Muscle layer of colon (tissue), 2 donors: ENCODE data around the gene PUDP.

Experiments used
- H3K27ac ChIP-seq: one replicate; pipeline ENCODE4 v1.7.0; 2013; ENCODE audit warnings: low read depth, mild to moderate bottlenecking, low read length, moderate library complexity
- H3K27me3 ChIP-seq, 2 donors: one replicate each; pipeline ENCODE4 v1.7.0; 2013; ENCODE audit warnings: low read length in 2 of 2, mild to moderate bottlenecking in 2 of 2; ENCODE audit not compliant: insufficient read depth in 2 of 2, control insufficient read depth in 1 of 2
- H3K36me3 ChIP-seq: one replicate; pipeline ENCODE4 v1.7.0; 2013; ENCODE audit warnings: mild to moderate bottlenecking, low read length; ENCODE audit not compliant: insufficient read depth
- H3K4me1 ChIP-seq: one replicate; pipeline ENCODE4 v1.7.0; 2013; ENCODE audit warnings: mild to moderate bottlenecking, low read length; ENCODE audit not compliant: insufficient read depth
- H3K4me3 ChIP-seq, 2 donors: one replicate each; pipeline ENCODE4 v1.7.0; 2013; ENCODE audit warnings: low read length in 2 of 2, low read depth in 1 of 2, mild to moderate bottlenecking in 1 of 2, moderate library complexity in 1 of 2
- H3K9ac ChIP-seq: one replicate; pipeline ENCODE4 v1.7.0; 2013; ENCODE audit warnings: low read length
- H3K9me3 ChIP-seq: one replicate; pipeline ENCODE4 v1.7.0; 2013; ENCODE audit warnings: mild to moderate bottlenecking, low read length
- donor health status: abdominal sarcoma.
- donor health status: Adenocarcinoma of cecum.

Gene PUDP

GRCh38 chrX:7068939-7069367 is 79.0 kb downstream of the PUDP start:
- Histone ChIP-seq H3K27me3 (no peaks in the 10 kb centered on the region), H3K4me3 (no peak overlapping the region), H3K4me1 (no peaks in the 10 kb centered on the region), H3K9ac (no peak overlapping the region), H3K9me3 (no peaks in the 10 kb centered on the region), H3K27ac (no peak overlapping the region), H3K36me3 (no peaks in the 10 kb centered on the region)

GRCh38 chrX:7067256-7067655 is 80.7 kb downstream of the PUDP start:
- Histone ChIP-seq H3K4me1 (no peaks in the 10 kb centered on the region), H3K36me3 (no peaks in the 10 kb centered on the region), H3K4me3 (no peak overlapping the region), H3K9me3 (no peaks in the 10 kb centered on the region), H3K9ac (no peak overlapping the region), H3K27me3 (no peaks in the 10 kb centered on the region), H3K27ac (no peak overlapping the region)

- H3K9ac ChIP-seq = no peak overlapping the region
- no peak overlapping the region for H3K27ac ChIP-seq
- no peak overlapping the region for H3K4me3 ChIP-seq
- H3K36me3 ChIP-seq = no peaks in the 10 kb centered on the region
- no peaks in the 10 kb centered on the region for H3K27me3 ChIP-seq
- no peaks in the 10 kb centered on the region for H3K4me1 ChIP-seq
- no peaks in the 10 kb centered on the region for H3K9me3 ChIP-seq
Measured at GRCh38 chrX:7065473-7065872, 82.5 kb downstream of the PUDP start.

GRCh38 chrX:7062903-7063302 is 85.0 kb downstream of the PUDP start:
- Histone ChIP-seq H3K27ac (no peak overlapping the region), H3K27me3 (no peaks in the 10 kb centered on the region), H3K36me3 (no peaks in the 10 kb centered on the region), H3K9ac (no peak overlapping the region), H3K4me1 (no peaks in the 10 kb centered on the region), H3K4me3 (no peak overlapping the region), H3K9me3 (no peaks in the 10 kb centered on the region)

GRCh38 chrX:7062276-7062675 is 85.7 kb downstream of the PUDP start:
- Histone ChIP-seq H3K9me3 (no peaks in the 10 kb centered on the region), H3K4me3 (no peak overlapping the region), H3K36me3 (no peaks in the 10 kb centered on the region), H3K9ac (no peak overlapping the region), H3K27ac (no peak overlapping the region), H3K27me3 (no peaks in the 10 kb centered on the region), H3K4me1 (no peaks in the 10 kb centered on the region)

GRCh38 chrX:7061429-7061828 is 86.5 kb downstream of the PUDP start:
- Histone ChIP-seq H3K4me1 (no peaks in the 10 kb centered on the region), H3K9ac (no peak overlapping the region), H3K9me3 (no peaks in the 10 kb centered on the region), H3K27me3 (no peaks in the 10 kb centered on the region), H3K36me3 (peaks cover 3% of the 10 kb centered on the region), H3K4me3 (no peak overlapping the region), H3K27ac (no peak overlapping the region)

GRCh38 chrX:7060444-7060843 is 87.5 kb downstream of the PUDP start:
- Histone ChIP-seq H3K9me3 (no peaks in the 10 kb centered on the region), H3K9ac (no peak overlapping the region), H3K27me3 (no peaks in the 10 kb centered on the region), H3K27ac (no peak overlapping the region), H3K36me3 (peaks cover 5% of the 10 kb centered on the region), H3K4me3 (no peak overlapping the region), H3K4me1 (no peaks in the 10 kb centered on the region)

GRCh38 chrX:7059859-7060258 is 88.1 kb downstream of the PUDP start:
- H3K9me3 ChIP-seq = no peaks in the 10 kb centered on the region
- no peak overlapping the region for H3K9ac ChIP-seq
- H3K36me3 ChIP-seq = peaks cover 5% of the 10 kb centered on the region
- no peaks in the 10 kb centered on the region for H3K4me1 ChIP-seq
- no peak overlapping the region for H3K4me3 ChIP-seq
- no peak overlapping the region for H3K27ac ChIP-seq
- H3K27me3 ChIP-seq = no peaks in the 10 kb centered on the region

- H3K9ac ChIP-seq = no peak overlapping the region
- H3K4me1 ChIP-seq = no peaks in the 10 kb centered on the region
- H3K36me3 ChIP-seq = peaks cover 5% of the 10 kb centered on the region
- H3K27ac ChIP-seq = no peak overlapping the region
- H3K9me3 ChIP-seq = no peaks in the 10 kb centered on the region
- H3K4me3 ChIP-seq = no peak overlapping the region
- H3K27me3 ChIP-seq = no peaks in the 10 kb centered on the region
Measured at GRCh38 chrX:7059214-7059838, 88.6 kb downstream of the PUDP start.

- Histone ChIP-seq H3K4me1 (no peaks in the 10 kb centered on the region), H3K9me3 (no peaks in the 10 kb centered on the region), H3K36me3 (peaks cover 5% of the 10 kb centered on the region), H3K4me3 (no peak overlapping the region), H3K9ac (no peak overlapping the region), H3K27me3 (no peaks in the 10 kb centered on the region), H3K27ac (no peak overlapping the region)
Measured at GRCh38 chrX:7055386-7056137, 92.4 kb downstream of the PUDP start.

GRCh38 chrX:7054219-7055216 is 93.4 kb downstream of the PUDP start:
- Histone ChIP-seq H3K9me3 (no peaks in the 10 kb centered on the region), H3K9ac (no peak overlapping the region), H3K4me3 (no peak overlapping the region), H3K27me3 (no peaks in the 10 kb centered on the region), H3K36me3 (peaks cover 5% of the 10 kb centered on the region), H3K4me1 (no peaks in the 10 kb centered on the region), H3K27ac (no peak overlapping the region)
